ENCODE measurements around the gene ZBTB16.

ZBTB16 gene

DNA sequence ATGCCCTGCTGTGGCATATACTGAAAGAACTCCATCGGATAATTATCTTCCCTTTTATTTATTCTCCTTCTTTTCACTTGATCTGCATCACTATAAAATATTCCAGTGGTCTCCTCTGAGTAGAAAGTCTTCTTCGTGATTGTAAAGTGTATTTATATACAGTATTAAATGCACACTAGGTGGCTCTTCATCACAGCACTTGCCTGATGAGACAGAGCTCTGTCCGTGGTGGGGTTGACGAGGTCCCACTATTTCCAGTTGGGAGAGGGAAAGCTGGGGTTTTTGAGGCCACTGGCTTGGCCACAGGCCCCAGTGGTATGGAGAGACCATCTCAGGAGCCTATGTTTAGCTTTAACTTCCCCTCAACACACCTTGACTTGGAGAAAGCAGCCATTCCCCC is 31.6 kb upstream of the ZBTB16 start:
- Histone ChIP-seq H3K9me3 (ENCODE audit: control insufficient read depth in 1 of 2, low read length in 2 of 2) (no peaks in the 10 kb centered on the region), H3K4me1 (ENCODE audit: control insufficient read depth in 1 of 2, insufficient read depth in 2 of 2, low read length in 2 of 2) (peaks cover 0 to 5% of the 10 kb centered on the region in 2 donors), H3K27me3 (ENCODE audit: low read depth, low read length) (no peaks in the 10 kb centered on the region), H3K27ac (ENCODE audit: low read length) (no peak overlapping the region), H3K36me3 (ENCODE audit: control insufficient read depth in 1 of 2, insufficient read depth in 2 of 2, low read length in 2 of 2) (no peaks in the 10 kb centered on the region), H3K4me3 (ENCODE audit: low read depth in 1 of 2, low read length in 2 of 2) (no peak overlapping the region)

DNA sequence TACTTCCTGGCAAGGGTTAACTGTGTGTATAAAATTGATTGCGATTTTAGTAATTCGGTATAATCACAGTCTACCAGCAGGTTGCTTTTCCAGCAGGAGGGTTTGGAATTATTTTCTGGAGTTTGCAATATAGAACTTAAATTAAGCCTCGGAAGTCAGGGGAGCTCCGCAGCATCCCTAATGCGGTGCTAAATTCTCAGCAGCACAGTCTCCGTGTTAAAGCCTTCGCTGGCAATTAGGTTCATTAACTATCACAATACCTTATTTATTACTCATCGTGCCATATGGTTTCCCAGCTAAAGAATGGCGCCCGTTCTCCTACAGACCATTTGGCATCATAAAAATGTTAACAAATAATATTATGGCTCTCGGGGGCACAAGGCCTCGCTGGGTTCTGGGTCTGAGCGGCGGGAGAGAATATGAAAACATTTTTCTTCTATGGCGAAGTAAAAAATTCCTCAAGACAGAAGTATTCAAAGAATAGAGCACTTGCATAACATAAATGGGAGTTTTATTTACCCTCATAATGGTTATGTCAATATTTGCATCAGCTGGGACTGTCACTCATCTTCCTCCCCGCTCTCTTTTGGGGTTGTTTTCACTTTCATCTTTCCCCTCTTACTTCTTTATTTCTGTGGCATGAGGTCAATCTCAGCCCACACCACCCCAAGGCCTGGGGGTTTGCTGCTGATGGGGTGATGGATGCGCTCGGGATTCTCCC is 28.1 kb upstream of the ZBTB16 start:
- no peak overlapping the region for H3K27ac ChIP-seq (ENCODE audit: low read length)
- H3K9me3 ChIP-seq (ENCODE audit: control insufficient read depth in 1 of 2, low read length in 2 of 2), result no peaks in the 10 kb centered on the region
- H3K4me1 ChIP-seq (ENCODE audit: control insufficient read depth in 1 of 2, insufficient read depth in 2 of 2, low read length in 2 of 2), result no peaks in the 10 kb centered on the region
- H3K27me3 ChIP-seq (ENCODE audit: low read depth, low read length), result no peaks in the 10 kb centered on the region
- H3K4me3 ChIP-seq (ENCODE audit: low read depth in 1 of 2, low read length in 2 of 2), result no peak overlapping the region
- H3K36me3 ChIP-seq (ENCODE audit: control insufficient read depth in 1 of 2, insufficient read depth in 2 of 2, low read length in 2 of 2), result no peaks in the 10 kb centered on the region

DNA sequence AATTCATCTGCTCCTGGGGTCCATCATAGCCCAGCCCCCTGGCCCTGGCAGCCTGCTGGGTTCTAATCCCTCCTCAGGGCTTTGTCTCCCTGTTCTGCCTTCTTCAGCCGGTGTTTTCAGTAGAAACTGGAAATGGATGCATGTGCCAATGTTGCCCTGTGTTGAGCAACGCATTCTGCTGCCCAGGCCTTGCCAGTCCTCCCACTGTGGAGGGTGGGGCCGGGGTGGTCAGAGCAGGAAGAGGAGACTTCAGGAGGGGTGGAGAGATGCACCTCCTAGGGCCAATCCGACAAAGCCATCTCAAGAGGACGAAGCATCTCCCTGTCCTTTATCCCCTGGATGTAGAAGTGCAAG is 27.6 kb upstream of the ZBTB16 start:
- no peaks in the 10 kb centered on the region for H3K9me3 ChIP-seq (ENCODE audit: control insufficient read depth in 1 of 2, low read length in 2 of 2)
- no peaks in the 10 kb centered on the region for H3K36me3 ChIP-seq (ENCODE audit: control insufficient read depth in 1 of 2, insufficient read depth in 2 of 2, low read length in 2 of 2)
- H3K27me3 ChIP-seq (ENCODE audit: low read depth, low read length), result no peaks in the 10 kb centered on the region
- no peak overlapping the region for H3K4me3 ChIP-seq (ENCODE audit: low read depth in 1 of 2, low read length in 2 of 2)
- peaks cover 0 to 3% of the 10 kb centered on the region in 2 donors for H3K4me1 ChIP-seq (ENCODE audit: control insufficient read depth in 1 of 2, insufficient read depth in 2 of 2, low read length in 2 of 2)
- no peak overlapping the region for H3K27ac ChIP-seq (ENCODE audit: low read length)

DNA sequence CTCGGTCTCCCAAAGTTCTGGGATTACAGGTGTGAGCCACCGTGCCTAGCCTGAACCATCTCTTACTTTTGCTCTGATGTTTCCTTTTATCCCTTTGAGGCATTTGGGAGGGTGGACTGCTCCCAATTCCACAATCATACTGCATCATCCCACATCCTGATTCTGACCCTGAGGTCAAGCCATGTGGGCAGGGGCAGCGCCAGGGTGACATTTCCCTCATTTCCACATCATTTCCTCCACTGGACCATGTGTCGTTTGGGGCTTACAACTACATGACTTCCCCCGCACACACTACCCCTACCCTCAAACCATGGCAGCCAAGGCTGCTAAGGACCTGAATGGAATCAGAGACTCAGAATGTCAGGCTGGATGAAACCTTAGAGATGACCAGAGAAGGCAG is 26.4 kb upstream of the ZBTB16 start:
- H3K27ac ChIP-seq (ENCODE audit: low read length), result no peak overlapping the region
- H3K4me1 ChIP-seq (ENCODE audit: control insufficient read depth in 1 of 2, insufficient read depth in 2 of 2, low read length in 2 of 2), result peaks cover 0 to 4% of the 10 kb centered on the region in 2 donors
- H3K27me3 ChIP-seq (ENCODE audit: low read depth, low read length), result no peaks in the 10 kb centered on the region
- no peaks in the 10 kb centered on the region for H3K9me3 ChIP-seq (ENCODE audit: control insufficient read depth in 1 of 2, low read length in 2 of 2)
- no peak overlapping the region for H3K4me3 ChIP-seq (ENCODE audit: low read depth in 1 of 2, low read length in 2 of 2)
- no peaks in the 10 kb centered on the region for H3K36me3 ChIP-seq (ENCODE audit: control insufficient read depth in 1 of 2, insufficient read depth in 2 of 2, low read length in 2 of 2)

DNA sequence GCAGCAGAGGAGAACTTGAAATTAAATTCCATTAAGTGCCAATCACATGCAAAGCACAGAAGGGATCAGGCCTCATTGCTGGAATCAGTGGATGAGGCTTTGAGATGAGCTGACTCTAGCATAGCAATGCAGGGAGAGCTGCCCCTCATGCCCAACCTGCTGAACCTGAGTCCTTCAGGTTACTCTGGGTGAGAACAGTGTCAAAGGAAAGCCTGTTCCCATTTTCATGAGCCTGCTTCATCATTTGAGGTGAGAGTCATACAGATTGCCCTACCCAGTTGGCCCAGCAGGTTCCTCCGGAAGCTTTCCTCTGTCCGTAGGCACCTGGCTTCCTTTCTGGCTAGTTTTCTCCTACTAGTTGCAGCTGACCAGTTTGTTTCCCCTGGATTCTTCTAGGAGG is 25.9 kb upstream of the ZBTB16 start:
- H3K9me3 ChIP-seq (ENCODE audit: control insufficient read depth in 1 of 2, low read length in 2 of 2), result no peaks in the 10 kb centered on the region
- peaks cover 0 to 4% of the 10 kb centered on the region in 2 donors for H3K4me1 ChIP-seq (ENCODE audit: control insufficient read depth in 1 of 2, insufficient read depth in 2 of 2, low read length in 2 of 2)
- H3K27me3 ChIP-seq (ENCODE audit: low read depth, low read length), result no peaks in the 10 kb centered on the region
- H3K27ac ChIP-seq (ENCODE audit: low read length), result no peak overlapping the region
- no peaks in the 10 kb centered on the region for H3K36me3 ChIP-seq (ENCODE audit: control insufficient read depth in 1 of 2, insufficient read depth in 2 of 2, low read length in 2 of 2)
- no peak overlapping the region for H3K4me3 ChIP-seq (ENCODE audit: low read depth in 1 of 2, low read length in 2 of 2)

DNA sequence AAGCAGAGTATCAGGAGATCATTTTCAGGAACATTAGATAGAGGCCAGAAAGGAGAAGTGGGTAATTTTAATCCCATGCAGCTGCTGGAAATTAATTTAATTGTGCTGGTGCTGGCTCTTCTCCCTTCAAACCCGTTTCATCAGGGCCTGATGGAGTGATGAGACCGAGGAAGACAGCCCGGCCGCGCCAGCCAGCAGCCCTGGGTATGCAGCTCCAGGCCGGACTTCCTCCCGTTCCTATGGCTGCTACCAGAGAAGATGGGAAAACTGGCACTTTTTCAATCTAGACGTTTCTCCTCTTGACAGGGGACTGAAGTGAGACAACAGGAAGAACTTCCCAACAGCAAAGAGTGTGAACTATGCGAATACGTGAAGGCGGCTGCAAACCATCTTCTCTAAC is 24.6 kb upstream of the ZBTB16 start:
- Histone ChIP-seq H3K27me3 (ENCODE audit: low read depth, low read length) (no peaks in the 10 kb centered on the region), H3K9me3 (ENCODE audit: control insufficient read depth in 1 of 2, low read length in 2 of 2) (no peaks in the 10 kb centered on the region), H3K4me3 (ENCODE audit: low read depth in 1 of 2, low read length in 2 of 2) (no peak overlapping the region), H3K4me1 (ENCODE audit: control insufficient read depth in 1 of 2, insufficient read depth in 2 of 2, low read length in 2 of 2) (peaks cover 0 to 4% of the 10 kb centered on the region in 2 donors), H3K27ac (ENCODE audit: low read length) (no peak overlapping the region), H3K36me3 (ENCODE audit: control insufficient read depth in 1 of 2, insufficient read depth in 2 of 2, low read length in 2 of 2) (no peaks in the 10 kb centered on the region)

DNA sequence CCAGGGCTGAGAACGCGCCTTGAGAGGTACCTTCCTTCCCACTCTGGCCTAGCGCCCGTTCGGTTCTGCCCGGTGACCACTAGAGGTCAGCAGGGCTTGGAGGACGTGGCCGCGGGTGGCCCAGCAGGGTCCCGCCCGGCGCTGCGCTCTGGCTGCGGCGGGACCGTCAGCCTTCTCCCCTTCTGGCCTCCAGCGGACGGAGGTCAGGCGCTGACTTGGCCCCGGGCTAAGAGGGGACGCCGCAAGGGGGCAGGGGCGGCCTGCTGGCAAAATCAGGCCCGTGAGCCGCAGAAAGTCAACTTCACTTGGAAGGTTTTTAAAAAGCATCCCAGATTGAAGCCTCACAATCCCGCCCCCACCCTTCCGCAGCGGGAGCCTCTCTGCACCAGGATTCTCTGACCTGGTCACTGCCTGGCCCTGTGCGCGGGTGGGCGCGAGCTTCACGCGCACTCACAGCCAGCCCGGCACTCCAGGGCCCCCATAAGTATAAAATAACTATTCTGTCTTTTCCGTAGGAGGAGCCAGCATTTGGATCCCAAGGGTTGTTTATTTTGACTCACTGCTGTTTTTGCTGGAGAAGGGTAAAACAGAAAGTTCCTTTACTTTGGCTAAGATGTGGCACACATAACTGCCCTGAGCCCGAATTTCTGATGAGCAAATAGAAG is 23.2 kb upstream of the ZBTB16 start:
- Histone ChIP-seq H3K9me3 (ENCODE audit: control insufficient read depth in 1 of 2, low read length in 2 of 2) (no peaks in the 10 kb centered on the region), H3K4me1 (ENCODE audit: control insufficient read depth in 1 of 2, insufficient read depth in 2 of 2, low read length in 2 of 2) (peaks cover 0 to 4% of the 10 kb centered on the region in 2 donors), H3K27me3 (ENCODE audit: low read depth, low read length) (no peaks in the 10 kb centered on the region), H3K36me3 (ENCODE audit: control insufficient read depth in 1 of 2, insufficient read depth in 2 of 2, low read length in 2 of 2) (no peaks in the 10 kb centered on the region), H3K27ac (ENCODE audit: low read length) (peak overlapping the region; percentile 40), H3K4me3 (ENCODE audit: low read depth in 1 of 2, low read length in 2 of 2) (peak overlapping the region; percentile 23 to 56)

DNA sequence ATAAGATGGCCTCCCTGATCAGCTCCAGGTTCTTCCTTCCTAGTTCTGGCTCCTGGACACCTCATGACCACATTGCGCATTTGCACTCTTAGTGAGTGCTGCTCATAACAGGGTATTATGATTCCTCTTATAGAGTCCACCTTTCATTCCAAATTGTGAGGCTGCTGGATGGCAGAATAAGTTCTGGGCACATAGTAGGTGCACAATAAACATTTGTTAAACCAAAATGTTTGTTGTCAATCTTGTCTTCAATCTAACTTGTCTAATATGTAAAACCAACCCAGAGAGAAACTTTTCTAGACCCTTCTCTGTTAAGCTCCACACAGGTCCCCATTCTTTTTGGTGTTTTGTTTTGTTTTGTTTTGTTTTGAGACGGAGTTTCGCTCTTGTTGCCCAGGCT is 22.6 kb upstream of the ZBTB16 start:
- Histone ChIP-seq H3K27ac (ENCODE audit: low read length) (peak overlapping the region; percentile 40), H3K9me3 (ENCODE audit: control insufficient read depth in 1 of 2, low read length in 2 of 2) (no peaks in the 10 kb centered on the region), H3K4me3 (ENCODE audit: low read depth in 1 of 2, low read length in 2 of 2) (no peak overlapping the region), H3K36me3 (ENCODE audit: control insufficient read depth in 1 of 2, insufficient read depth in 2 of 2, low read length in 2 of 2) (no peaks in the 10 kb centered on the region), H3K4me1 (ENCODE audit: control insufficient read depth in 1 of 2, insufficient read depth in 2 of 2, low read length in 2 of 2) (peaks cover 0 to 4% of the 10 kb centered on the region in 2 donors), H3K27me3 (ENCODE audit: low read depth, low read length) (no peaks in the 10 kb centered on the region)

DNA sequence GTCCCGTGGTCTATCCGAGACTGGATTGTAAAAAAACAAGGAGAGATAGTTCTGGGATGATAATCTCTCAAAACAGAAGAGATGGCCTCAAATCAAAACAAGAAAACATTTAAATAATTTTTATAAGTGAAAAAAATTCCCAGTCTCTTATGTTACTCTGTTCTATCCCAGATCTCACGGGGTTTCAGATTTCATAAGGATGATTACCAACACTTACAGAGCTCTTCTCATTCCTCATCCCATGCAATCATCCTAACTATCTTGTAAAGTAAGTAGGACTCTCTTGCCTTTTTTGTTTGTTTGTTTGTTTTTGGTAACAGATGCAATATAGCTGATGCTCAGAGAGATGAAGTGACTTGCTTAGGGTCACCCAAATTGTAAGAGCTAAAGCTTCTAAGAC is 20.0 kb upstream of the ZBTB16 start:
- no peaks in the 10 kb centered on the region for H3K9me3 ChIP-seq (ENCODE audit: control insufficient read depth in 1 of 2, low read length in 2 of 2)
- no peaks in the 10 kb centered on the region for H3K36me3 ChIP-seq (ENCODE audit: control insufficient read depth in 1 of 2, insufficient read depth in 2 of 2, low read length in 2 of 2)
- H3K27me3 ChIP-seq (ENCODE audit: low read depth, low read length), result no peaks in the 10 kb centered on the region
- H3K4me1 ChIP-seq (ENCODE audit: control insufficient read depth in 1 of 2, insufficient read depth in 2 of 2, low read length in 2 of 2), result peaks cover 0 to 4% of the 10 kb centered on the region in 2 donors
- no peak overlapping the region for H3K27ac ChIP-seq (ENCODE audit: low read length)
- no peak overlapping the region for H3K4me3 ChIP-seq (ENCODE audit: low read depth in 1 of 2, low read length in 2 of 2)

DNA sequence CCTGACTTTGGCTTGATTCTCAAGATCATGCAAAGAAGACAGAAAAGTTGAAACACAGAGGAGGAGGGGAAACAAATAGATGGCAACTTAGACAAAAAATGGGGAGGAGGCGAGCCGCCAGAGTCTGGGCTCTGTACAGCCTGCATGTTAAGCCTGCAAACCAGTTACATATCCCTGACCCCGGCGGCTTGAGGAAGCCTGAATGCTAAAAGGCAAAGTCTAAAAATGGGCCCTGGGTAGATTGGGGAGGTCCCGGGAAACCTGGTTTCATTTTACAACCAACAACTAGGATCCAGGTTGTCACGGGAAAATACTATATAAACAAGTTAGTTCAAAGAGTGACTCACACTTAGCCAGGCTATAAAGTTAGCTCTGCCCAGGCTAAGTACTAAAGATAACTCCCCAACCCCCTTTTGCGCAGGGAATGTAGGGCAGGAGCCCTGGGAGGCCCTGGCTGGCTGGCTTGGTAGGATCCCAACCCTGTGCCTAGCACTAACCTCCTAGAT is 18.8 kb upstream of the ZBTB16 start:
- Histone ChIP-seq H3K4me1 (ENCODE audit: control insufficient read depth in 1 of 2, insufficient read depth in 2 of 2, low read length in 2 of 2) (peaks cover 0 to 4% of the 10 kb centered on the region in 2 donors), H3K27ac (ENCODE audit: low read length) (peak overlapping the region; percentile 59), H3K4me3 (ENCODE audit: low read depth in 1 of 2, low read length in 2 of 2) (no peak overlapping the region), H3K9me3 (ENCODE audit: control insufficient read depth in 1 of 2, low read length in 2 of 2) (no peaks in the 10 kb centered on the region), H3K27me3 (ENCODE audit: low read depth, low read length) (no peaks in the 10 kb centered on the region), H3K36me3 (ENCODE audit: control insufficient read depth in 1 of 2, insufficient read depth in 2 of 2, low read length in 2 of 2) (no peaks in the 10 kb centered on the region)

DNA sequence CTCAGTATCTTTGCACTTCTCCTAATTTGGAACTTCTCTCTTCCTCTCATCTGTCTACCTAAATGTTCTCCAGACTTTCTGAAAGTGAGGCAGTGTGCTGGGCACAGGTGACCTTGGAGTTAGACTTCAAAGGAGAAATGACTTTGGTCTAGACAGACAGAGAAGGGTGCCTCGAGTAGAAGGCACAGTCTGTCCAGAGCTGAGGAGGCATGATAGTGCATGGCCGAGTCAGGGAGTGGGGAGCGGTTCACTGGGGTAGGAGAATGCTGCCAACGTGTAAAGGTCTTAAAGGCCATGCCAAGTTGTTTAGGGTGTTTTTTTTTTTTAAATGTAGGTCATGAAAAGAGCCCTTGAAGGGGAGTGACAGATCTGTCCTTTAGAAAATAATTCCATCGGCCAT is 17.3 kb upstream of the ZBTB16 start:
- no peaks in the 10 kb centered on the region for H3K27me3 ChIP-seq (ENCODE audit: low read depth, low read length)
- H3K4me1 ChIP-seq (ENCODE audit: control insufficient read depth in 1 of 2, insufficient read depth in 2 of 2, low read length in 2 of 2), result no peaks in the 10 kb centered on the region
- no peak overlapping the region for H3K27ac ChIP-seq (ENCODE audit: low read length)
- no peaks in the 10 kb centered on the region for H3K36me3 ChIP-seq (ENCODE audit: control insufficient read depth in 1 of 2, insufficient read depth in 2 of 2, low read length in 2 of 2)
- H3K4me3 ChIP-seq (ENCODE audit: low read depth in 1 of 2, low read length in 2 of 2), result no peak overlapping the region
- H3K9me3 ChIP-seq (ENCODE audit: control insufficient read depth in 1 of 2, low read length in 2 of 2), result no peaks in the 10 kb centered on the region

All from muscle layer of duodenum (tissue), 2 donors.